Testis (tissue), 2 donors: Measurements from ENCODE around the gene CHMP5.

Experiments
- CTCF ChIP-seq, 3 experiments: fragments of 450-650 bp in 2 of 3; fragments of 200-600 bp in 1 of 3; sonication (generic) in 1 of 3; IDR thresholded peaks; one replicate each; pipeline ENCODE4 v1.5.1; 2016 to 2019; ENCODE audit warnings: antibody characterized with exemption in 3 of 3, mild to moderate bottlenecking in 2 of 3, moderate library complexity in 1 of 3
- POLR2A ChIP-seq: fragments of 450-650 bp; IDR thresholded peaks from one replicate; pipeline ENCODE4 v1.6.1; 2017; ENCODE audit warnings: antibody characterized with exemption, mild to moderate bottlenecking, moderate library complexity

GRCh38 chr9:33239921-33240320 is 24.9 kb upstream of the CHMP5 start, which contains the start of gene SPINK4:
- TF ChIP-seq CTCF (IDR thresholded peaks at IDR 0.05) = no peak
- TF ChIP-seq POLR2A = no peak
